ENCODE measurements around the gene BHMT2. TPM values are rescaled to one million over a fixed set of nuclear protein-coding genes. Genes with fewer than 3 reads are reported as not detected.

Gene BHMT2
- total RNA-seq, 6 experiments from 2014 or later = 0.85 to 1.6 (median 1.1) TPM; not detected in 2

DNA sequence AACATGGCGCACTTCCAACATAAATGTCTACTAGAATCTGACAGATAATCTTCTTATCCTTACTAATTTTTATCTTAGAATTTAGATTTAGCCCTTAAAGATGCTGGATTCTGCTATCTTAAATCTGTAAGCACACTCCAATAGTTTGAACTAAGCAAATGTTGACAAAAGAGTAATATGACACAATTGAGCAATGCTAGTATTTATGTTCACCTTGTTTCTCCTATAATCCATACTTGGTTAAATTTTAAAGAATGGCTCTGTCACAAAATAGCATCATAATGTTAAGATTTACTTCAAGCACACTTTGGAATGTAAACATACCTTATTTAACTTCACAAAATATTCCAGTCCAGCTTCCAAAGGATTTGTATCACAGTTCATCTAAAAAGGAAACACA is 45.6 kb upstream of the BHMT2 start:
- H3K36me3 Mint-ChIP-seq (ENCODE audit: low read depth) = no peaks in the 10 kb centered on the region
- H3K4me3 Mint-ChIP-seq = peak overlapping the region; percentile 83; the same call in 1 of the 2 replicates
- DNase-seq = no peak
- peaks cover 38% of the 10 kb centered on the region for H3K4me1 Mint-ChIP-seq (ENCODE audit: low read depth)
- no peak overlapping the region for H3K27ac Mint-ChIP-seq
- TF ChIP-seq, protein P1, sequence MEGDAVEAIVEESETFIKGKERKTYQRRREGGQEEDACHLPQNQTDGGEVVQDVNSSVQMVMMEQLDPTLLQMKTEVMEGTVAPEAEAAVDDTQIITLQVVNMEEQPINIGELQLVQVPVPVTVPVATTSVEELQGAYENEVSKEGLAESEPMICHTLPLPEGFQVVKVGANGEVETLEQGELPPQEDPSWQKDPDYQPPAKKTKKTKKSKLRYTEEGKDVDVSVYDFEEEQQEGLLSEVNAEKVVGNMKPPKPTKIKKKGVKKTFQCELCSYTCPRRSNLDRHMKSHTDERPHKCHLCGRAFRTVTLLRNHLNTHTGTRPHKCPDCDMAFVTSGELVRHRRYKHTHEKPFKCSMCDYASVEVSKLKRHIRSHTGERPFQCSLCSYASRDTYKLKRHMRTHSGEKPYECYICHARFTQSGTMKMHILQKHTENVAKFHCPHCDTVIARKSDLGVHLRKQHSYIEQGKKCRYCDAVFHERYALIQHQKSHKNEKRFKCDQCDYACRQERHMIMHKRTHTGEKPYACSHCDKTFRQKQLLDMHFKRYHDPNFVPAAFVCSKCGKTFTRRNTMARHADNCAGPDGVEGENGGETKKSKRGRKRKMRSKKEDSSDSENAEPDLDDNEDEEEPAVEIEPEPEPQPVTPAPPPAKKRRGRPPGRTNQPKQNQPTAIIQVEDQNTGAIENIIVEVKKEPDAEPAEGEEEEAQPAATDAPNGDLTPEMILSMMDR (IDR thresholded peaks at IDR 0.05) = no peak
- no peaks in the 10 kb centered on the region for H3K9me3 Mint-ChIP-seq
- H3K27me3 Mint-ChIP-seq (ENCODE audit: insufficient read depth) = peaks cover 12% of the 10 kb centered on the region

DNA sequence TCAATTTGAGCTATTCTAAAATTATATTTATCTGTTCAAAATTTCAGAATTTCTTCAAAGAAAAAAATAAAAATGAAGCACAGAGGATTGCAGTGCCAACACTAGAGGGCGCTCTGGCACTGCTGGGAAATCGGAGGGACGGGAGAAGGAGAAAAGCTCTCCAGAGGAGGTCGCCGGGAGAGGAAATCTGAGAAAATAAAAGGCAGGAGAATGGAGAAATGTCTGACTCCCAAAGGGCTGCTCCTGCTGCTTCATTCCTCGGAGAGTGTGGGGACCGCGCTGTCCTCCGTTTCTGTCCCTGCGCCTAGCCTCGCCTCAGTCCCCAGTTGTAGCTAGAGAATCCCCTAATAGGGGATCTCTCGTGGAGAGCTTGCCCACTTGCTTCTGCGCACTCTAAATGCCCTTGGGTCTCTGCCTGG is 44.5 kb upstream of the BHMT2 start:
- Mint-ChIP-seq H3K27ac (no peak overlapping the region), H3K9me3 (no peaks in the 10 kb centered on the region), H3K4me1 (ENCODE audit: low read depth) (peaks cover 37% of the 10 kb centered on the region), H3K36me3 (ENCODE audit: low read depth) (no peaks in the 10 kb centered on the region), H3K27me3 (ENCODE audit: insufficient read depth) (peaks cover 13% of the 10 kb centered on the region), H3K4me3 (peak overlapping the region; percentile 83)
- DNase-seq = peak; percentile 49
- TF ChIP-seq, protein P1 (IDR thresholded peaks at IDR 0.05) = peak; percentile 99

DNA sequence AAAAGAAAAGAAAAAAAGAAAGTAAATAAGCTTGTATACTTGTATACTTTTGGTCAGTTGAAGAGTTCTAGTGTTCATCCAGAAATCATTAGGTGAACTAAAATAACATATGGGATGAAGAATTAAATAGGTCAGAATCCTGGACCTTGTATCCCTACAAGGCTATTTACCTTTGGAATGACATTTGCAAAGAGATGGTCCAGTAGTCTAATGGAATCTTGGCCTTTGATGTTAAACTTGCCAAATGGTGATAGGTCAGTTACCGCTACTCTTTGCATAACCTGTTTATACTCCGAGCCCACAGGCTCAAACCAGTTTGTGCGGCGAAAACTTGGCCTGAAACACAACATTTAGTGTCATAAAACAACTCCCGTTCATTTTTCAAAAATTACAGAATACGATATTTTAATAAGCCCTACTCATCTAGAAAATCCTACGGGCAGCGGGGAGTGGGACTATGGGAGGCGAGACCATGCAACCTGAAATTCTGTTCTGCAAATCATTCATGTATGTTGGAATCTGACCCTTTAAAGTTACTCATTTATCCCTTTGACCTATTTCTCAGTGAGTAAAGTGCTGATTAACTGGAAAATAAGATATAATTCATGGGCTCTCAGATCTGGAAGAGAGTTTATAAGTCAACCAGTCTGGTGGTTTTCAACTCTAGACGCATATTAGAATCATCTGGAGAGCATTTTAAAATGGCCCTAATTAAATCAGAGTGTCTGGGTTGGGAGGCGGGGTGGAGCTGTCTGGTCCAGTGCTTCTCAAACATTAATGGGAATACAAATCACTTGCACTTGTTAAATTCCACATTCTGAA is 38.7 kb upstream of the BHMT2 start:
- H3K27ac Mint-ChIP-seq = no peak overlapping the region
- TF ChIP-seq, protein P1 (IDR thresholded peaks at IDR 0.05) = no peak
- no peak overlapping the region for H3K4me3 Mint-ChIP-seq
- no peaks in the 10 kb centered on the region for H3K36me3 Mint-ChIP-seq (ENCODE audit: low read depth)
- peaks cover 5% of the 10 kb centered on the region; the same call in 1 of the 2 replicates for H3K4me1 Mint-ChIP-seq (ENCODE audit: low read depth)
- peaks cover 16% of the 10 kb centered on the region for H3K27me3 Mint-ChIP-seq (ENCODE audit: insufficient read depth)
- DNase-seq = no peak
- no peaks in the 10 kb centered on the region for H3K9me3 Mint-ChIP-seq

DNA sequence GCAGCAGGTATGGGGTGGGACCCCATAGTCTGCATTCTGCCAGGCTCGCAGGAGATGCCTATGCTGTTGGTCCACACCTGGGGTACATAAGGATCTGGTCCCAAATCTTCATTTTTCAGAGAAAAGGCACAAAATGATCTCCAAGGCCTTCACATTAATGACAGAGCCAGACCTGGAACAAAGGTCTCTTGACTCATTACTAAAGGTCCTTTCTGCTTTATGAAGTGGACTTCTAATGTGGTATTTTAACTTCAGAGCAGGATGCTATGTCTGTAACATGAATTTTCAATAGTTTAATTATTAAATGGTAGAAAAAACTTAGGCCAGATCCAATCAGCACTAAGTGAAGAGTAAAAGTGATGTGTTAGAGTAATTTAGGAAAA is 38.1 kb upstream of the BHMT2 start:
- H3K27me3 Mint-ChIP-seq (ENCODE audit: insufficient read depth) = peaks cover 14% of the 10 kb centered on the region
- TF ChIP-seq, protein P1 (IDR thresholded peaks at IDR 0.05) = no peak
- no peak for DNase-seq
- H3K4me1 Mint-ChIP-seq (ENCODE audit: low read depth) = peaks cover 5% of the 10 kb centered on the region; the same call in 1 of the 2 replicates
- no peaks in the 10 kb centered on the region for H3K9me3 Mint-ChIP-seq
- H3K36me3 Mint-ChIP-seq (ENCODE audit: low read depth) = no peaks in the 10 kb centered on the region
- H3K27ac Mint-ChIP-seq = no peak overlapping the region
- H3K4me3 Mint-ChIP-seq = no peak overlapping the region

DNA sequence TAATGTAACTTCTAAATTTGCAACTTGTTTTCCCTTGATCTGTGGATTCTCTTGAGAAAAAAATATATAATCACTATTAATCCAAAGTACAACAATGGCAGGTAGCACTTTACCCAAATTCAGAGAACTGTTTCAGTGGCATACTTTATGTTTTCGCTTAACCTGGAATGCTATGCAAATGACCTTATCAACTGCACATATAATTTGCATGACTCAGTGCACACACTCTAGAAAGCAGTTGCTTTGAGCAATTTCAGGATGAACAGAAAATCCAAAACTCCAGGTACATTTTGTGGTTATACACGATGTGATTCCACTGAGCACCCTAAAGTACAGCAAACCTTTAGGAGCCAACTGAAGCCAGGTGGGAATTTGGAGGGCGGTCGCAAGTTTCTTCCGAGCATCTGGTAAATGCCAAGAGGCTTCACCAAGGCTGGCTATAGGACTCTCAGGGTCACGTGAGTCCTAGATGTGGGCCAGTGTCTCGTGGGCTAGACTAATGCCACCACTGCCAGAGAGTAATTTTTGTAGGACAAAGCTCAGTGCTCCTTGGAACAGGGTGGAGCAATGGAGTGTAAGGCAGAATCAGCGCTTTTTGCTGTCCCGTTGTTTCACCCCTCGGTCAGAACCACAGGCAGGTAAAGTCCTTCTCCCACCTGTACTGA is 37.4 kb upstream of the BHMT2 start:
- Mint-ChIP-seq H3K27ac (no peak overlapping the region), H3K27me3 (ENCODE audit: insufficient read depth) (peaks cover 9% of the 10 kb centered on the region), H3K36me3 (ENCODE audit: low read depth) (no peaks in the 10 kb centered on the region), H3K9me3 (no peaks in the 10 kb centered on the region), H3K4me3 (no peak overlapping the region), H3K4me1 (ENCODE audit: low read depth) (peaks cover 5% of the 10 kb centered on the region; the same call in 1 of the 2 replicates)
- TF ChIP-seq, protein P1 (IDR thresholded peaks at IDR 0.05) = no peak
- no peak for DNase-seq

Data from HFFc6 (cell line).